HL-60 (cell line): ENCODE results near the gene FILIP1L.

Source experiments
- CTCF ChIP-seq: IDR thresholded peaks from one replicate; pipeline ENCODE4 v1.5.1; 2011; ENCODE audit warnings: low read length, control low read depth, inconsistent platforms; ENCODE audit not compliant: insufficient read depth
- GABPA ChIP-seq: IDR thresholded peaks from 2 replicates; pipeline ENCODE4 v1.6.1; 2012; ENCODE audit warnings: low read depth
- POLR2AphosphoS5 ChIP-seq: IDR thresholded peaks from 2 replicates; pipeline ENCODE4 v1.6.1; 2012; ENCODE audit warnings: low read depth
- REST ChIP-seq: IDR thresholded peaks from 2 replicates; pipeline ENCODE4 v1.6.1; 2012; ENCODE audit warnings: low read depth; ENCODE audit not compliant: insufficient replicate concordance
- SPI1 ChIP-seq: IDR thresholded peaks from 2 replicates; pipeline ENCODE4 v1.6.1; 2012; ENCODE audit warnings: low read depth, mild to moderate bottlenecking, borderline replicate concordance

- no peak for TF ChIP-seq CTCF
- TF ChIP-seq POLR2AphosphoS5, result no peak
- TF ChIP-seq GABPA, result no peak
- TF ChIP-seq REST, result no peak
- no peak for TF ChIP-seq SPI1
Observed at GRCh38 chr3:99858469-99858868, 255.8 kb downstream of the FILIP1L start.
